ENCODE measurements around the gene L3MBTL3.
"Not testable (repeated sequence)": the region's sequence is repeated elsewhere in the genome, so short reads cannot be mapped to it uniquely, and the experiment has no call there.

L3MBTL3 gene

DNA sequence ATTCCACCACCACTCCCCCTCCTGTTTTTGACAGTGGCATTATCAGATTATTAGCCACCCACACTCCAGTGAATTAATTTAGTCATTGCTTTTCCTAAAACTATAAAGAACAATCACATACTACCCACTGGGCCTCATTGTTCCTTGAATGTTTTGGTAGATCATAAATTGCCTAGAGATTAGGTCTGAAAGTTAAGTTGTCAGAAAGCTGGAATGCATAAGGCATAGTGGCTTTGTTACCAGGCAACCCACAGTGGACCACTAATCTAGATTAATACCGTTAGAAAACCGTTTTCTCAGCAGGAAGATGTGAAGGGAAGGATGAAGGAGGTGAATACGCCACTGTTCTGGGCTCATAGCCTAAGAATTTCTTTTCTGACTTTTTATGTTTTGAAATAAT is 128.7 kb downstream of the L3MBTL3 start:
- no peak for DNase-seq

- no peak for DNase-seq
These were observed 129.8 kb downstream of the L3MBTL3 start for GRCh38 chr6:130148181-130148580.

GRCh38 chr6:130149016-130149415 is 130.6 kb downstream of the L3MBTL3 start:
- DNase-seq = not testable (repeated sequence)

DNA sequence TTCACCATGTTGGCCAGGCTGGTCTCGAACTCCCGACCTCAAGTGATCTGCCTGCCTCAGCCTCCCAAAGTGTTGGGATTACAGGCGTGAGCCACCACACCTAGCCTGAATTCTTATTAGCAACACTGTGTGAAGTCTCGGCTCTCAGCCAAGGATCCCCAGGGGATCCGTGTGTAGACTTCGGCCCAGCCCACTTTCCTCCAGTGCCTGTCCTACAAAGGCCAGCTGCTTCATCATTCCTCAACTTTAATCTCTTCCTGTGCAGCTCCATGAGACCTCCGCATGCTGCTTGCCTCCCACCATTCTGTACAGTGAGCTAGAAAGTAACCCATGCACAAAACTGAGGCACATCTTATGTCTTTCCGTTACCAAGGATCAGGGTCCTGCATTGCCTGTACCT is 132.5 kb downstream of the L3MBTL3 start:
- no peak for DNase-seq

DNA sequence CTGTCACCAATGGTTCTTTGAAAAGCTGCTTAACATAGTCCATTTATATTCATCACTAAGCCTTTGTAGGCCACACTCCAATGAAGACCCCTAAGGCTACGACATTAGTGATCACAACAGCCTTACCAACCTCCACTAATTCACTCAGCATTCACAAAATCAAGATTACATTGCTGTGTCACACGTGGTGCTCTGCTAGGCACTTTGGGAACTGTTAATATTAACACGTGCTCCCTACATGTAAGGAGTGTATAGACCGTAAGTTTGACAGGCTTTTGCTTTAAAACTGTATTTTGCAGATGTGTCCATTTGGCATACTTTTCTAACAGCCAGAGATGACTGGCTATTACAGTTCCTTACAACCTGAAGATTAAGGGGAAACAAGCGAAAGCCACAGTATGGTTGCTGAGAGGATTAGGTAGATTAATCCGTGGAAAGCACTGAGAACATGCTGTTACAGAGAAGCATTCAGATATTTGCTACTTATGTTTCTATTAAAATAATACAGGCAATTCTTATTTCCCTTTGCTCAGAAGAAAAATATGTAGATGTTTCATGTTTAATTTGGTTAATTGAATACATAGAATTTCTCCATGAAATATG is 134.6 kb downstream of the L3MBTL3 start:
- DNase-seq = no peak

DNA sequence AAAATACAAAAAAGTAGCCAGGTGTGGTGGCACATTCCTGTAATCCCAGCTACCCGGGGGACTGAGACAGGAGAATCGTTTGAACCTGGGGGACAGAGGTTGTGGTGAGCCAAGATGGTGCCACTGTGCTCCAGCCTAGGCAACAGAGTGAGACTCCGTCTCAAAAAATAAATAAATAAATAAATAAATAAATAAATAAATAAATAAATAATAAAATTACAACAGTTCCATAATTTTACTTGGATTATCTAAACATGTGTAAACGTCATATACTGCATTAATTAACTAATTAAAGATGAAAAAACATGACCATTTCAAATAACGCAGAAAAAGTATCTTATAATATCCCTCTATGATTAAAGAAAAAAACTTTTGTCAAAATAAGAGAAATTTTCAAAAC is 138.5 kb downstream of the L3MBTL3 start:
- no peak for DNase-seq

- no peak for DNase-seq
These were observed 139.7 kb downstream of the L3MBTL3 start for GRCh38 chr6:130158056-130158455.

GRCh38 chr6:130158548-130158947 is 140.2 kb downstream of the L3MBTL3 start:
- no peak for DNase-seq

DNA sequence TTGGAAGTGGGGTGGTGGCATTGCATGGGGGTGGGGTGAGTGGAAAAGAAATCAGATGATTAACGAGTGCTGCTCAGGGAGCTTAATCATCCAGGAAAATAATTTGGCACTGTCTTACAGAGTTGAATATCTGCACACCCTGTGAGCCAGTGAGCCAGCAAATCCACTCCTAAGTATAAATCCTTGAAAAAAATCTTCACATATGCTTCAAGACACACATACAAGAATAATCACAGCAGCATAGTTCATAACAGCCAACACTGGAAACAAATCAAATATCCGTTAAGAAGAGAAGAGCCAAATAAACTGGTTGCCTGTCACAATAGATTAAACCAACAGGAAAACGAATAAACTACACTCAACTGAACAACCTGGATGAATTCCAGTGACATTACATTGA is 141.6 kb downstream of the L3MBTL3 start:
- no peak for DNase-seq

DNA sequence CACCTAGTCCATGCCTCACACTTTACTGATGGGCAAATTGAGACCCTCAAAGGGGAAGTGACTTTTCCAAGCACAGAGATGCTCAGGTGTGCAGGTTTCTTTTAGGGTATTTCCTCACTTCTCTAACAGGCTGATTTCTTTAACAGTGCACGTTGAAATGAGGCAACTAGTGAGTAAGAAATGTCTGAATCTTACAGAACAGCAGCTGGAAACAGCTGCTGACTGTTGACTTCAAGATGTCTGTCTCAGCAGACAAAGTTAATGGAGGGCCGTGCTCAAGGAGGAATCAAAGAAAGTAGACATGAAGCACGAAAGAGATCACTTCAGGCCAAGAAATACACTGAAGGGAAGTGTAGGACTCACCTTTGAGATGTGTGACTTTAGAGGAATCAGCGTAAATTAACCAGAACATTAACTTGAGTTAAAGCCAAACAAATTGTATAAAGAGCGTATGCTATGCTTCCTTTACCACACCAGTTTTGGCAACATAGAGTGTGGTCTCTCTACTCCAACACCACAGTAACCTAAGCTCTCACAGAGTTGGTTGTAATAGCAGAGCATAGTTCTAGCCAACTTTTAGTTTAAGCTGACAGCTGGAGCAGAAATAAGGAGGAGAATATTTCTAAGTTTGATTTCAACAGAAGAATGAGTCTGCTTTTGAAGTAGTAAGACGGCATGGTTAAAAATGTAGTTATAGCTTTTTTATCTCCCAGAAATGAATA is 143.5 kb downstream of the L3MBTL3 start:
- no peak for DNase-seq

DNA sequence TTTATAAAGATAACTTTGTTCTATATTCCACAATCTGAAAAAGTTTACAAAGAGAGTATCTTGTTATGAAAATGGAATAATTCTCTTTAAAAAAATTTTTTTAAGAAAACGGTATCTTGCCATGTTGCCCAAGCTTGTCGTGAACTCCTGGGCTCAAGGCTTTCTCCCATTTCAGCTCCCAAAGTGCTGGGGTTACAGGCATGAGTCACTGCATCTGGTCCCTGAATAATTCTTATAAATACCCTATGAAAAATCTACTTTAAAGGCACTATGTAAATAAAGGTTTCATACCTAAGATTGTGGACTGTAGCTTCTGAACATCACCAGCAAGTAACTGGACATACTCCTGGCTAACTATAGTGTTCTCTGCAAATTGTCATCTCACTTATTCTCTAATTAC is 144.0 kb downstream of the L3MBTL3 start:
- DNase-seq = no peak

DNA sequence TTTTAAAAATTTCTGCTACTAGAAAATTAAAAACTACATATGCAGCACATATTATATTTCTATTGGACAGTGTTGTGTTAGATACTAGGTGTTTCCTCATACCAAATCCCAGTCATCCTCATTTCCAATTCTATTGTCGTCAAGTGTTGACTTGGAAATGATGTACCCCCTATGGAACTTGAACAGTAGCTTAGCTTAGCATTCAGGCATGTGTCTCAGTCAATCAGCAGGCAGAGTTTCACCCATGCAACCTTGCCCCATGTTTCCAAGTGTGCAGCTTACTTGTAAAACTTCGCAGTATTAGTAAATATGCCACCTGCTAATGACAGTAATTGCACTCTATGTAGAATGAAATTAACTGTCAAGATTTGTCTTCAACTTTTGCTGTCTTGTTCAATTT is 144.9 kb downstream of the L3MBTL3 start:
- no peak for DNase-seq

DNA sequence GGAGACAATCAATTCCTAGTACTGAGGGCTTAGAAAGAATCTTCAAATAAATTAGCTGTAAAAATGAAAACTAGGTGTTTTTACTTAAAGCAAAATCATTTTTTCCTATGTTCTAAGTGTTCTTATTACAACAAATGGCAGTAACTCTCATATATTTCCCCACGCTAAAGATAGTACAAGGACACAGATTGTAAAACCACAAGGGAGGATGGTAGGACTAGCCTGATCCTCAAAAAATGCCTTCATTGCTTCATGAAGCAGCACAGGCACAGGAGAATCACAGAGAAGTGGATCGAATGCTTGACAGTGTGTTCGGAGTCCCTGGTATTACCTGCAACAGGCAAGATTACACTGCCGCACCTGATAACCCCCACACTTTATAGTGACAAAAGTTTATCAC is 145.9 kb downstream of the L3MBTL3 start:
- DNase-seq = no peak

DNA sequence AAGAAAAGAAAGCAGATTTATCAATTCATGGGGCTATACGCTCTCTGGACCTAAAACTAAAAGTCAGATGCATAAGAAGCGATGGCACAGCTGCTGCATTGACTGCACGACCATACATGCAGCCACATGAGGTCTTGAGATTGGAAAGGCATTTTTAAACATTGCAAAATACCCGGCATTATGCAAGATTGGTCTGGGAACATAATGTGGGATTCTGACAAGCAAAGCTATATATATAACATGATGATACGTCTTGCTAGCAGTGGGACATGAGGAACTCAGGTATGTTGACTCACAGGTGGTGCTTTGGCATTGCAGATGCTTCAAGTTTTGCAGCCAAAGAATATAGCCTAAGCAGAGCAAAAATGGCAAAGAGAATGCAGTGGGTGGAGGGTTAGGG is 149.3 kb downstream of the L3MBTL3 start:
- DNase-seq = no peak

DNA sequence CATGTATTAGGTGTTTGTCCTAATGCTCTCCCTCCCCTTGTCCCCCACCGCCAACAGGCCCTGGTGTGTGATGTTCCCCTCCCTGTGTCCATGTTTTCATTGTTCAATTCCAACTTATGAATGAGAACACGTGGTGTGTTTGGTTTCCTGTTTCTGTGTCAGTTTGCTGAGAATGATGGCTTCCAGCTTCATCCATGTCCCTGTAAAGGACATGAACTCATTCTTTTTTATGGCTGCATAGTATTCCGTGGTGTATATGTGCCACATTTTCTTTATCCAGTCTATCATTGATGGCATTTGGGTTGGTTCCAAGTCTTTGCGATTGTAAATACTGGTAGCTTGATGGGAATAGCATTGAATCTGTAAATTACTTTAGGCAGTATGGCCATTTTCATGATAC is 151.8 kb downstream of the L3MBTL3 start:
- not testable (repeated sequence) for DNase-seq

- not testable (repeated sequence) for DNase-seq
These were observed 155.1 kb downstream of the L3MBTL3 start for GRCh38 chr6:130173377-130174004.

GRCh38 chr6:130176378-130176777 is 158.0 kb downstream of the L3MBTL3 start:
- DNase-seq = no peak

DNA sequence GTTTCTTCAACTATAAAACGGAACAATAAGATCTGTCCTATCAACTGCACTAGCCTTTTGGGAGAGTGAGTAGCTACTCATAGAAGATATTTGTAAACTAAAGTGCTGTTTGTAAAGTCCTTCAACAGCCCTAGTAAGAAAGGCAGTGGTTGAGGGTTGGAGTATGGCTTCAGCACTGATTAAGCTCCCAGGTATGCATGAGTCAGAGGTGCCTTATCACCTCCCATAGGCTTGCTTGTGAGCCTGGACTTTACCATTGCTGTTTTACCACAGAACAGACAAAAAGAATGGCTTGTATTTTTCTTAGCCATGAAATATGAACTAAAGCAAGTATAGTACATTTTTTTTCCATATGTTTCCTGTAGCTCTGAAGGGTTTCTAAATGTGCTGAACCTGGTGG is 160.3 kb downstream of the L3MBTL3 start:
- DNase-seq = no peak

DNA sequence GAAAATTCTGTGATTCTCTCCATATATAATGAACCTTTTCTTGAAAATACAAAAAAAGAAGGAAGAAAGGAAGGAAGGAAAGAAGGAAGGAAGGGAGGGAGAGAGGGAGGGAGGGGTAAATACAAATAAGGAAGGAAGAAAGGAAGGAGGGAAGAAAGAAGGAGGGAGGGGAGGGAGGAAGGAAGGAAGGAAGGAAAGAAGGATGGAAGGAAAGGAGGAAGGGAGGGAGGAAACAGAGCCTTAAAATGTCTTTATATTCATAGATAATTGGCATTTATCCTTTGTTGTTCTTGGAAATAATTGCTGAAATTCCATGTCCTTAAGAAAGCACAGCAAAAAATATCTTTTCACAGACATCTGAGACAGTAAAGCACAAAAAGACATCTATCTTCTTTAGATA is 164.1 kb downstream of the L3MBTL3 start:
- no peak for DNase-seq

DNA sequence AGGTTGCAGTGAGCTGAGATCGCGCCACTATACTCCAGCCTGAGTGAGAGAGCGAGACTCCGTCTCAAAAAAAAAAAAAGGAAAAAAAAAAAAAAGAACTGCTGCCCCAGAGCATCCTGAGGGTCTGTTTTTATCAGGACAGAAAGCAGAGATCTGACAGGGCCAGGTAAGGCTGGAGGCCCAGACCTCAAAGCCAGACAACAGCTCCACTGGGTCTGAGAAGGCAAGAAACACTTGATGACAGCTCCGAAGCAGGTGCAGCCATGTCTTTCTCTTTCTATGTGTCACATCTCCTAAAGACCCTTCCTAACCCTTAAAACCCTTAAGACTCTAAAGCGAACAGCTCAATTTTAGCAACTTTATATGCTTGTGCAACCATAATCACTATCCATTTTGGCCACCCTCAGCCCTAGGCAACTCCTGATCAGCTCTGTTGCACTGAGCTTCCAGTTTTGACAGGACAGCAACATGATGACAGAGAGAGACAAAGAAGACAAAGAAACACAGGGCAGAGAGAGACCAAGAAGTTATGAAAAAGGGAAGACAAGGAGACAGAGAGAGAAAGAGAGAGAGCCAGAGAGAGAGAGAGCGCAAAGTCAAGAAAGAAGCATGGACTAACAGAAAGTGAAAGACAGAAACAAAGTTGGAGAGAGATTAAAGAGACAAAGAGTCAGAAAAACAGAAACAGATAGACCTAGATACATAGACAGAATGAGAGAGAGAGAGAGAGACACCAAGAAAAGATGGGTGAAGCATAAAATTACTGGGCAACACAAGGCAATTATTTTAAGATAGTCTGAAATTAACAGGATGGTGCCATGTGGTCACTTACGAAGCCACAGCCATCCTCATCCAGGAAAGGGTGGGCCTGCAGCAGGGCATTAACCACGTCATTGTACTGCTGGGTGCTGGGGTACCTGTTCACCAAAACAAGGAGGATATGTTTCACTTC is 165.2 kb downstream of the L3MBTL3 start:
- no peak for DNase-seq

- DNase-seq = no peak
These were observed 167.3 kb downstream of the L3MBTL3 start for GRCh38 chr6:130185658-130186057.

DNA sequence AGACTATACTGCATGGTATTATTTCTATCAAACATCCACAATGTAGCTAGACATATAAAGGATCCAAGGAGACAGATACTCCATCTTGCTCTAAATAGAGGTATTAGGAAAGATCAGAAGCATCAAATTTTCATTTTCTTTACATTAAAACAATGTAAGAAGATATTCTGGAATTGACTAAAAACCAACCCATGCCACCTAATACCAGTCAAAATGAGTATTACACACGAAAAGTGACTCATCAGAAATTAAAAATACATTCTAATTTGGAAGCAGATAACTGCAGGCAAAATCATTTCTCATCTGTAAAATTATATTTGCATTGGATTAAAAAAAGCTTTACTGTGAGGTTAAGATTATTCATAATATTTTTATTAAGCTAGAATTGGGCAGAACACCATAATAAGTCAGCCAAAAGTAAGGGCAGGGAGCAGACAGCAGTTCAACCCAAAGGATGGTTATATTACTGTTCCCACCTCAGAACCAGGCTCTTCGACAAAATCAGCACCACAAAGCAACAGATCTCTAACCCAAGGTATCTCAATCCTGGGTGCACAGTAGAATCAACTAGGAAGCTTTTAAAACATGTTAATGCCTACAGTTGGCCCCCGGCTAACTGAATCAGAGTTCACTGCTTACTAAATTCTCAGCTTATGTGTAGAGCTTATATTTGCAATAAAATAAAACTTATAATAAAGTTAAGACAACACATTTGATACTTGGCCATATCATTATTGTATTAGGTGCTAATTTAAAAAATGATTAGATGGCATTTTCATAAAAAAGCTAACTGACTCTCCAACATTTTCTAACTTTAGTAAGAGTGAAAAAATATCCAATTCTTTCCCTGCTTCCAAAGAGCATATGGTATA is 169.2 kb downstream of the L3MBTL3 start:
- DNase-seq = no peak
